Measurements from ENCODE around the gene AMPH. TPM values are rescaled to one million over a fixed set of nuclear protein-coding genes. Genes with fewer than 3 reads are reported as not detected.
"Not testable (repeated sequence)": the region's sequence is repeated elsewhere in the genome, so short reads cannot be mapped to it uniquely, and the experiment has no call there.

The AMPH gene
- total RNA-seq, 1 experiment from 2014 or later = not detected

- BruUV-seq (replicated peaks); H3K36me3 ChIP-seq (ENCODE audit: control insufficient read depth in 1 of 2, insufficient read depth in 2 of 2, low read length in 2 of 2); H3K9ac ChIP-seq (ENCODE audit: low read length); H2AFZ ChIP-seq (ENCODE audit: low read depth, low read length, poor library complexity, severe bottlenecking); H3K9me2 ChIP-seq (ENCODE audit: insufficient read depth); H3K9me3 ChIP-seq (ENCODE audit: control insufficient read depth in 1 of 2, insufficient read depth in 1 of 2, low read depth in 1 of 2, low read length in 2 of 2); H3K27ac ChIP-seq (ENCODE audit: low read depth, low read length); DNase-seq (ENCODE audit: low read depth, low spot score); H3K79me2 ChIP-seq (ENCODE audit: insufficient read depth, low read length); H3K4me2 ChIP-seq (ENCODE audit: low read length); intact Hi-C loops (cut with micrococcal nuclease); H4K20me1 ChIP-seq (ENCODE audit: insufficient read depth); H3K27me3 ChIP-seq (ENCODE audit: insufficient read depth, low read length); H3K4me3 ChIP-seq (replicated peaks in 1 of 2; ENCODE audit: low read depth in 1 of 2, low read length in 2 of 2): not testable (repeated sequence)
- H3K4me1 ChIP-seq (ENCODE audit: control insufficient read depth in 1 of 2, insufficient read depth in 2 of 2, low read length in 2 of 2) = peaks cover 9 to 20% of the 10 kb centered on the region in 2 experiments
- POLR2A ChIA-PET = interaction anchor here (0.9 kb wide), 1 partner anchor 14 kb away, joined by 3 read pairs; no protein-coding TSS in a partner anchor
- RAD21 ChIA-PET (ENCODE audit: low non-redundant PET in 1 of 2, low total read pairs in 2 of 2, uncharacterized antibody in 2 of 2, unreplicated experiment in 2 of 2) = interaction anchor here in 1 of 2 experiments (1.0 kb wide), 1 partner anchor 10 kb away, joined by 4 read pairs; no protein-coding TSS in a partner anchor
- CTCF ChIA-PET = interaction anchor here (0.9 to 2.7 kb wide), 9 partner anchors 10 to 137 kb away, joined by 3 to 26 read pairs (median 5); no protein-coding TSS in a partner anchor
- TF ChIP-seq RAD21 (IDR thresholded peaks at IDR 0.05; ENCODE audit: low read depth) = peak; percentile 29; the same call in 1 of the 2 replicates
- TF ChIP-seq, protein P1, sequence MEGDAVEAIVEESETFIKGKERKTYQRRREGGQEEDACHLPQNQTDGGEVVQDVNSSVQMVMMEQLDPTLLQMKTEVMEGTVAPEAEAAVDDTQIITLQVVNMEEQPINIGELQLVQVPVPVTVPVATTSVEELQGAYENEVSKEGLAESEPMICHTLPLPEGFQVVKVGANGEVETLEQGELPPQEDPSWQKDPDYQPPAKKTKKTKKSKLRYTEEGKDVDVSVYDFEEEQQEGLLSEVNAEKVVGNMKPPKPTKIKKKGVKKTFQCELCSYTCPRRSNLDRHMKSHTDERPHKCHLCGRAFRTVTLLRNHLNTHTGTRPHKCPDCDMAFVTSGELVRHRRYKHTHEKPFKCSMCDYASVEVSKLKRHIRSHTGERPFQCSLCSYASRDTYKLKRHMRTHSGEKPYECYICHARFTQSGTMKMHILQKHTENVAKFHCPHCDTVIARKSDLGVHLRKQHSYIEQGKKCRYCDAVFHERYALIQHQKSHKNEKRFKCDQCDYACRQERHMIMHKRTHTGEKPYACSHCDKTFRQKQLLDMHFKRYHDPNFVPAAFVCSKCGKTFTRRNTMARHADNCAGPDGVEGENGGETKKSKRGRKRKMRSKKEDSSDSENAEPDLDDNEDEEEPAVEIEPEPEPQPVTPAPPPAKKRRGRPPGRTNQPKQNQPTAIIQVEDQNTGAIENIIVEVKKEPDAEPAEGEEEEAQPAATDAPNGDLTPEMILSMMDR (IDR thresholded peaks at IDR 0.05 in 2 of 3, conservative IDR thresholded peaks at IDR 0.05 in 1 of 3; ENCODE audit: borderline replicate concordance in 1 of 3, insufficient read depth in 1 of 3, low read depth in 2 of 3, low read length in 2 of 3) = peak; percentile 63 to 73 (median 70)
- peak; percentile 82 for ATAC-seq
Measured at GRCh38 chr7:38345299-38346172, 285.6 kb downstream of the AMPH start.

DNA sequence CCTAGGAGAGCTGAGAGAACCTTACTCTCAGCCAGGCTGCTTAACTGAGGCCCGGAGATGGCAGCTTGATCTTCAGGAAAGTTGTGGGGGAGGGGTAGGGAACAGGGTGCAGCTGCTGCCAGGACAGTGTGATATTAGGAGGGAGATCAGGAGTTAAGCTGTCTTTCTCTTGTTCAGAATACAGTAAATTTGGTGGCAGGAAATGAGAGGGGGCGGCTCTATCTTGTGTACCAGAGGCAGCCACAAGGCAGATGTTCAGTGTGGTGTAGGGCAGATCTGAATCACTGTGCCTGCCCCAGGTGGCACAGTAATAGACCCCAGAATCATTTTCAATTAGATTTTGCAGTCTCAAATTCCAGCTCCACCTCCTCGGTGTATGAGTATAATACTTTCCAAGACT, 286.4 kb downstream of the AMPH start:
- POLR2A ChIA-PET = interaction anchor here (0.9 kb wide), 1 partner anchor 14 kb away, joined by 3 read pairs; no protein-coding TSS in a partner anchor
- CTCF ChIA-PET = interaction anchor here (1.1 to 2.7 kb wide), 7 partner anchors 9 to 129 kb away, joined by 3 to 26 read pairs (median 6); no protein-coding TSS in a partner anchor
- DNase-seq (ENCODE audit: low read depth, low spot score); BruUV-seq (replicated peaks); intact Hi-C loops (cut with micrococcal nuclease); H3K4me3 ChIP-seq (replicated peaks in 1 of 2; ENCODE audit: low read depth in 1 of 2, low read length in 2 of 2); H3K27ac ChIP-seq (ENCODE audit: low read depth, low read length); H3K9me3 ChIP-seq (ENCODE audit: control insufficient read depth in 1 of 2, insufficient read depth in 1 of 2, low read depth in 1 of 2, low read length in 2 of 2); H2AFZ ChIP-seq (ENCODE audit: low read depth, low read length, poor library complexity, severe bottlenecking); H3K36me3 ChIP-seq (ENCODE audit: control insufficient read depth in 1 of 2, insufficient read depth in 2 of 2, low read length in 2 of 2); H3K9me2 ChIP-seq (ENCODE audit: insufficient read depth); H3K4me2 ChIP-seq (ENCODE audit: low read length); H3K79me2 ChIP-seq (ENCODE audit: insufficient read depth, low read length); H3K27me3 ChIP-seq (ENCODE audit: insufficient read depth, low read length); H4K20me1 ChIP-seq (ENCODE audit: insufficient read depth); H3K9ac ChIP-seq (ENCODE audit: low read length); ATAC-seq: not testable (repeated sequence)
- peaks cover 9 to 20% of the 10 kb centered on the region in 2 experiments for H3K4me1 ChIP-seq (ENCODE audit: control insufficient read depth in 1 of 2, insufficient read depth in 2 of 2, low read length in 2 of 2)
- RAD21 ChIA-PET (ENCODE audit: low non-redundant PET in 1 of 2, low total read pairs in 2 of 2, uncharacterized antibody in 2 of 2, unreplicated experiment in 2 of 2) = interaction anchor here in 1 of 2 experiments (1.0 kb wide), 1 partner anchor 9 kb away, joined by 3 read pairs; no protein-coding TSS in a partner anchor

- ATAC-seq = not testable (repeated sequence)
Measured at GRCh38 chr7:38342135-38342534, 289.0 kb downstream of the AMPH start.

More at GRCh38 chr7:38342135-38342534, 289.0 kb downstream of the AMPH start:
- BruUV-seq (replicated peaks); DNase-seq (ENCODE audit: low read depth, low spot score); H3K4me2 ChIP-seq (ENCODE audit: low read length); POLR2A ChIA-PET; H3K9me3 ChIP-seq (ENCODE audit: control insufficient read depth in 1 of 2, insufficient read depth in 1 of 2, low read depth in 1 of 2, low read length in 2 of 2); H3K27ac ChIP-seq (ENCODE audit: low read depth, low read length); H3K4me3 ChIP-seq (replicated peaks in 1 of 2; ENCODE audit: low read depth in 1 of 2, low read length in 2 of 2); H3K79me2 ChIP-seq (ENCODE audit: insufficient read depth, low read length); H3K9ac ChIP-seq (ENCODE audit: low read length); intact Hi-C loops (cut with micrococcal nuclease); H3K36me3 ChIP-seq (ENCODE audit: control insufficient read depth in 1 of 2, insufficient read depth in 2 of 2, low read length in 2 of 2); RAD21 ChIA-PET (ENCODE audit: low non-redundant PET in 1 of 2, low total read pairs in 2 of 2, uncharacterized antibody in 2 of 2, unreplicated experiment in 2 of 2); H4K20me1 ChIP-seq (ENCODE audit: insufficient read depth); H3K9me2 ChIP-seq (ENCODE audit: insufficient read depth); H2AFZ ChIP-seq (ENCODE audit: low read depth, low read length, poor library complexity, severe bottlenecking); H3K27me3 ChIP-seq (ENCODE audit: insufficient read depth, low read length): not testable (repeated sequence)
- H3K4me1 ChIP-seq (ENCODE audit: control insufficient read depth in 1 of 2, insufficient read depth in 2 of 2, low read length in 2 of 2) = peaks cover 9 to 20% of the 10 kb centered on the region in 2 experiments
- CTCF ChIA-PET = interaction anchor here (1.5 to 2.6 kb wide), 3 partner anchors 17 to 126 kb away, joined by 6 to 14 read pairs (median 6); no protein-coding TSS in a partner anchor

All from HCT116 (cell line).